GM23248 (cell line): ENCODE data around the gene KCNMA1. TPM values are rescaled to one million over a fixed set of nuclear protein-coding genes. Genes with fewer than 3 reads are reported as not detected.

Experiments
- DNase-seq: peaks from one replicate; pipeline ENCODE4 v3.0.0-alpha.2; 2015
- H2AFZ ChIP-seq: fragments of 200-600 bp; sonication (generic); 2 replicates; pipeline ENCODE4 v1.6.1; 2016; ENCODE audit warnings: antibody characterized with exemption
- H3F3A ChIP-seq: fragments of 200-600 bp; sonication (generic); 2 replicates; pipeline ENCODE4 v1.6.1; 2016; ENCODE audit warnings: mild to moderate bottlenecking, antibody characterized with exemption, mixed run types; ENCODE audit not compliant: insufficient read depth
- H3K27ac ChIP-seq: fragments of 200-600 bp; sonication (generic); 2 replicates; pipeline ENCODE4 v1.5.1; 2016; ENCODE audit warnings: mild to moderate bottlenecking
- H3K27me3 ChIP-seq: fragments of 200-600 bp; sonication (generic); replicated peaks from 2 replicates; pipeline ENCODE4 v1.6.1; 2016; ENCODE audit warnings: mild to moderate bottlenecking; ENCODE audit not compliant: insufficient read depth
- H3K36me3 ChIP-seq: fragments of 200-600 bp; sonication (generic); 2 replicates; pipeline ENCODE4 v1.6.1; 2016; ENCODE audit warnings: low read depth, mild to moderate bottlenecking
- H3K4me1 ChIP-seq: fragments of 200-600 bp; sonication (generic); 2 replicates; pipeline ENCODE4 v1.6.1; 2016; ENCODE audit warnings: mild to moderate bottlenecking; ENCODE audit not compliant: insufficient read depth
- H3K4me2 ChIP-seq: fragments of 200-600 bp; sonication (generic); one replicate; pipeline ENCODE4 v1.6.1; 2016; ENCODE audit warnings: mild to moderate bottlenecking; ENCODE audit not compliant: unreplicated experiment
- H3K4me3 ChIP-seq: fragments of 200-600 bp; sonication (generic); 2 replicates; pipeline ENCODE4 v1.5.1; 2016; ENCODE audit warnings: mild to moderate bottlenecking
- H3K79me2 ChIP-seq: fragments of 200-600 bp; sonication (generic); 2 replicates; pipeline ENCODE4 v1.6.1; 2016; ENCODE audit warnings: mild to moderate bottlenecking; ENCODE audit not compliant: insufficient read depth
- H3K9ac ChIP-seq: fragments of 200-600 bp; sonication (generic); 2 replicates; pipeline ENCODE4 v1.6.1; 2016; ENCODE audit warnings: mild to moderate bottlenecking
- H3K9me2 ChIP-seq: fragments of 200-600 bp; sonication (generic); 2 replicates; pipeline ENCODE4 v1.6.1; 2016; ENCODE audit warnings: mixed run types, mild to moderate bottlenecking, moderate library complexity; ENCODE audit not compliant: insufficient read depth
- H3K9me3 ChIP-seq: fragments of 200-600 bp; sonication (generic); one replicate; pipeline ENCODE4 v1.6.1; 2017; ENCODE audit warnings: low read depth
- H4K20me1 ChIP-seq: fragments of 200-600 bp; sonication (generic); 2 replicates; pipeline ENCODE4 v1.6.0; 2016; ENCODE audit not compliant: insufficient read depth
- EZH2 ChIP-seq: fragments of 200-600 bp; sonication (generic); IDR thresholded peaks from 2 replicates; pipeline ENCODE4 v1.6.1; 2018; ENCODE audit warnings: antibody characterized with exemption, mild to moderate bottlenecking; ENCODE audit not compliant: insufficient read depth, poor library complexity, severe bottlenecking
- EZH2phosphoT487 ChIP-seq: fragments of 200-600 bp; sonication (generic); IDR thresholded peaks from 2 replicates; pipeline ENCODE4 v1.6.1; 2018; ENCODE audit warnings: antibody characterized with exemption, moderate library complexity, mild to moderate bottlenecking, low read depth; ENCODE audit not compliant: insufficient read depth
- WGBS, 2 experiments: methylation state at CpG; one replicate each; pipeline ENCODE4 v1.1.6; 2015 to 2017; ENCODE audit warnings: low lambda C conversion rate in 2 of 2, low coverage in 1 of 2; ENCODE audit errors: missing lambda C conversion rate in 2 of 2; 5-methylcytosine and 5-hydroxymethylcytosine counted together
- in situ Hi-C: fragments of 300-500 bp; cut with MboI; formaldehyde crosslinking; loops from 2 replicates; pipeline ENCODE4 v1.15.0; 2020
- polyA plus RNA-seq: library from polyadenylated mRNA; unstranded; fragments of >200 nt; fragmentation: Nextera tagmentation; extraction: Ambion mirVana; gene quantifications from 2 replicates; pipeline ENCODE4 v1.2.1, GENCODE V29; 2016
- total RNA-seq: library from RNA; depleted of rRNA; stranded (reverse); fragments of >200 nt; shearing (Covaris generic); gene quantifications from 2 replicates; pipeline ENCODE4 v1.2.3, GENCODE V29; 2014

Gene KCNMA1
- total and polyA plus RNA-seq, 2 experiments from 2014 or later = 14.2 to 25.1 TPM

GRCh38 chr10:77608281-77608680 lies 29.3 kb downstream of the KCNMA1 start:
- H3K79me2 ChIP-seq = peaks cover 23% of the 10 kb centered on the region
- H3K4me1 ChIP-seq = peaks cover 4% of the 10 kb centered on the region
- H3K27me3 ChIP-seq = no peaks in the 10 kb centered on the region
- no peaks in the 10 kb centered on the region for H3K9me2 ChIP-seq
- TF ChIP-seq EZH2phosphoT487 (no peak), EZH2 (no peak)
- H3K9ac ChIP-seq = no peak overlapping the region
- H3F3A ChIP-seq = no peaks in the 10 kb centered on the region
- H3K36me3 ChIP-seq = no peaks in the 10 kb centered on the region
- no peaks in the 10 kb centered on the region for H3K9me3 ChIP-seq
- H3K4me2 ChIP-seq = no peak overlapping the region
- no peaks in the 10 kb centered on the region for H4K20me1 ChIP-seq
- DNase-seq = no peak
- H3K4me3 ChIP-seq = no peak overlapping the region
- WGBS, 2 experiments = 76 to 77% methylated on average over 9 of the region's 9 CpGs
- in situ Hi-C loops = no loop called here
- H3K27ac ChIP-seq = no peak overlapping the region
- no peak overlapping the region for H2AFZ ChIP-seq

- H3K36me3 ChIP-seq = no peaks in the 10 kb centered on the region
- no peak overlapping the region for H3K4me2 ChIP-seq
- no peaks in the 10 kb centered on the region for H3K27me3 ChIP-seq
- peaks cover 19% of the 10 kb centered on the region for H3K4me1 ChIP-seq
- no peak overlapping the region for H3K9ac ChIP-seq
- H4K20me1 ChIP-seq = no peaks in the 10 kb centered on the region
- H3K9me3 ChIP-seq = no peaks in the 10 kb centered on the region
- no peak for TF ChIP-seq EZH2phosphoT487
- TF ChIP-seq EZH2 = no peak
- H3K4me3 ChIP-seq = no peak overlapping the region
- in situ Hi-C loops = no loop called here
- 34 to 47% methylated on average over 2 of the region's 2 CpGs for WGBS, 2 experiments
- H3K27ac ChIP-seq = no peak overlapping the region
- H3K9me2 ChIP-seq = no peaks in the 10 kb centered on the region
- H3K79me2 ChIP-seq = peaks cover 23% of the 10 kb centered on the region
- DNase-seq = peak; percentile 18
- H3F3A ChIP-seq = no peaks in the 10 kb centered on the region
- H2AFZ ChIP-seq = no peak overlapping the region
Observed at GRCh38 chr10:77606751-77607150, 30.9 kb downstream of the KCNMA1 start.

GRCh38 chr10:77605466-77605865 lies 32.1 kb downstream of the KCNMA1 start:
- DNase-seq = peak; percentile 50
- peaks cover 30% of the 10 kb centered on the region for H3K79me2 ChIP-seq
- TF ChIP-seq EZH2 = no peak
- no peak for TF ChIP-seq EZH2phosphoT487
- H4K20me1 ChIP-seq = no peaks in the 10 kb centered on the region
- in situ Hi-C loops = no loop called here
- no peak overlapping the region for H3K27ac ChIP-seq
- 53 to 63% methylated on average over 4 of the region's 4 CpGs for WGBS, 2 experiments
- no peaks in the 10 kb centered on the region for H3K9me2 ChIP-seq
- no peaks in the 10 kb centered on the region for H3K36me3 ChIP-seq
- no peak overlapping the region for H3K9ac ChIP-seq
- H3K4me3 ChIP-seq = no peak overlapping the region
- H2AFZ ChIP-seq = no peak overlapping the region
- no peaks in the 10 kb centered on the region for H3K27me3 ChIP-seq
- no peaks in the 10 kb centered on the region for H3K9me3 ChIP-seq
- peaks cover 19% of the 10 kb centered on the region for H3K4me1 ChIP-seq
- H3K4me2 ChIP-seq = no peak overlapping the region
- H3F3A ChIP-seq = no peaks in the 10 kb centered on the region

GRCh38 chr10:77604941-77605351 lies 32.7 kb downstream of the KCNMA1 start:
- in situ Hi-C loops = no loop called here
- no peak overlapping the region for H3K4me2 ChIP-seq
- no peak for TF ChIP-seq EZH2
- TF ChIP-seq EZH2phosphoT487 = no peak
- H3K27me3 ChIP-seq = no peaks in the 10 kb centered on the region
- H3K4me3 ChIP-seq = no peak overlapping the region
- DNase-seq = peak; percentile 4
- H3K4me1 ChIP-seq = peaks cover 19% of the 10 kb centered on the region
- WGBS, 2 experiments = 77 to 78% methylated on average over 6 of the region's 6 CpGs
- H3K36me3 ChIP-seq = no peaks in the 10 kb centered on the region
- no peak overlapping the region for H2AFZ ChIP-seq
- no peaks in the 10 kb centered on the region for H4K20me1 ChIP-seq
- H3K9me2 ChIP-seq = no peaks in the 10 kb centered on the region
- no peaks in the 10 kb centered on the region for H3F3A ChIP-seq
- no peak overlapping the region for H3K27ac ChIP-seq
- H3K9ac ChIP-seq = no peak overlapping the region
- no peaks in the 10 kb centered on the region for H3K9me3 ChIP-seq
- H3K79me2 ChIP-seq = peaks cover 34% of the 10 kb centered on the region

GRCh38 chr10:77604063-77604462 lies 33.5 kb downstream of the KCNMA1 start:
- no peaks in the 10 kb centered on the region for H3F3A ChIP-seq
- H3K9ac ChIP-seq = no peak overlapping the region
- peaks cover 32% of the 10 kb centered on the region for H3K79me2 ChIP-seq
- no peak overlapping the region for H3K4me2 ChIP-seq
- no peaks in the 10 kb centered on the region for H3K9me3 ChIP-seq
- H3K27me3 ChIP-seq = no peaks in the 10 kb centered on the region
- DNase-seq = no peak
- H3K36me3 ChIP-seq = no peaks in the 10 kb centered on the region
- no peak overlapping the region for H3K27ac ChIP-seq
- no peak overlapping the region for H3K4me3 ChIP-seq
- no peak overlapping the region for H2AFZ ChIP-seq
- in situ Hi-C loops = no loop called here
- TF ChIP-seq EZH2phosphoT487 = no peak
- TF ChIP-seq EZH2 = no peak
- peaks cover 19% of the 10 kb centered on the region for H3K4me1 ChIP-seq
- no peaks in the 10 kb centered on the region for H4K20me1 ChIP-seq
- 13 to 35% methylated on average over 1 of the region's 1 CpG for WGBS, 2 experiments
- no peaks in the 10 kb centered on the region for H3K9me2 ChIP-seq
